HEK293 (cell line): ENCODE data around the gene TXNRD2.

ENCODE experiments used
- CTCF ChIA-PET: fragments of 350-600 bp; formaldehyde crosslinking; extraction: SDS; loops from one replicate; lab custom pipeline; 2021; ENCODE audit warnings: antibody characterized with exemption; lab: Yijun Ruan, JAX
- POLR2A ChIA-PET: fragments of 300-600 bp; formaldehyde crosslinking; extraction: SDS; loops from one replicate; lab custom pipeline; 2020; ENCODE audit warnings: antibody characterized with exemption, inconsistent platforms; lab: Yijun Ruan, JAX
- H3K27ac ChIP-seq: fragments of 200-500 bp; sonication (Bioruptor generic); 2 replicates; pipeline ENCODE4 v1.5.1; 2014; ENCODE audit warnings: low read depth, low read length, control low read depth, inconsistent platforms; ENCODE audit errors: extremely low read depth
- H3K36me3 ChIP-seq, 2 experiments: fragments of 200-500 bp in 1 of 2; sonication (Bioruptor generic) in 1 of 2; 1 replicate in 1 of 2; 2 replicates in 1 of 2; pipeline ENCODE4 v1.5.1; 2014 to 2017; ENCODE audit warnings: inconsistent platforms in 2 of 2, low read length in 2 of 2; ENCODE audit not compliant: control insufficient read depth in 2 of 2, insufficient read depth in 1 of 2
- H3K4me1 ChIP-seq: fragments of 200-500 bp; sonication (Bioruptor generic); 2 replicates; pipeline ENCODE4 v1.5.1; 2014; ENCODE audit warnings: mild to moderate bottlenecking, low read length, inconsistent platforms; ENCODE audit not compliant: control insufficient read depth, insufficient read depth
- H3K4me3 ChIP-seq: 2 replicates; pipeline ENCODE4 v1.5.1; 2011; ENCODE audit warnings: low read depth, mild to moderate bottlenecking, control low read depth, low read length, moderate library complexity
- H3K9me3 ChIP-seq: fragments of 200-500 bp; sonication (Bioruptor generic); 2 replicates; pipeline ENCODE4 v1.5.1; 2014; ENCODE audit warnings: low read depth, low read length, inconsistent platforms; ENCODE audit not compliant: control insufficient read depth, insufficient read depth
- GLIS1 ChIP-seq: fragments of 450-650 bp; formaldehyde crosslinking; IDR thresholded peaks from 2 replicates; pipeline ENCODE4 v1.5.1; 2016; ENCODE audit warnings: missing biosample characterization, missing genetic modification characterization
- KLF8 ChIP-seq: fragments of 450-650 bp; formaldehyde crosslinking; IDR thresholded peaks from 2 replicates; pipeline ENCODE4 v1.5.1; 2016; ENCODE audit warnings: missing biosample characterization, missing genetic modification characterization
- REST ChIP-seq: fragments of 450-650 bp; formaldehyde crosslinking; IDR thresholded peaks from 2 replicates; pipeline ENCODE4 v1.5.1; 2016; ENCODE audit warnings: missing biosample characterization, missing genetic modification characterization
- SCRT2 ChIP-seq: fragments of 450-650 bp; formaldehyde crosslinking; IDR thresholded peaks from 2 replicates; pipeline ENCODE4 v1.5.1; 2016; ENCODE audit warnings: missing biosample characterization, missing genetic modification characterization
- ZNF239 ChIP-seq: fragments of 450-650 bp; formaldehyde crosslinking; IDR thresholded peaks from 2 replicates; pipeline ENCODE4 v1.5.1; 2016; ENCODE audit warnings: missing biosample characterization, missing genetic modification characterization
- ZNF621 ChIP-seq: fragments of 450-650 bp; formaldehyde crosslinking; IDR thresholded peaks from 2 replicates; pipeline ENCODE4 v1.5.1; 2017; ENCODE audit warnings: missing biosample characterization, missing genetic modification characterization
- ZNF777 ChIP-seq: fragments of 450-650 bp; formaldehyde crosslinking; IDR thresholded peaks from 2 replicates; pipeline ENCODE4 v1.5.1; 2017; ENCODE audit warnings: missing biosample characterization, missing genetic modification characterization, borderline replicate concordance
- ZNF843 ChIP-seq: fragments of 450-650 bp; formaldehyde crosslinking; IDR thresholded peaks from 2 replicates; pipeline ENCODE4 v1.5.1; 2016; ENCODE audit warnings: missing biosample characterization, missing genetic modification characterization
- ZSCAN23 ChIP-seq: fragments of 450-650 bp; formaldehyde crosslinking; IDR thresholded peaks from 2 replicates; pipeline ENCODE4 v1.5.1; 2016; ENCODE audit warnings: missing biosample characterization, missing genetic modification characterization
- TF ChIP-seq, protein P1 (sequence below): fragments of 450-650 bp; formaldehyde crosslinking; IDR thresholded peaks from 2 replicates; pipeline ENCODE4 v1.5.1; 2017; ENCODE audit warnings: missing biosample characterization, missing genetic modification characterization

TXNRD2 gene

GRCh38 chr22:19972652-19973550 is 31.3 kb upstream of the TXNRD2 start:
- POLR2A ChIA-PET = interaction anchor here (0.5 to 5.8 kb wide), 2 partner anchors 40 to 109 kb away, joined by 3 to 26 read pairs; no protein-coding TSS in a partner anchor
- no peak overlapping the region for H3K4me3 ChIP-seq
- H3K27ac ChIP-seq = no peak overlapping the region
- H3K36me3 ChIP-seq = peaks cover 0 to 71% of the 10 kb centered on the region in 2 experiments; a peak in 1 of 3 replicates
- TF ChIP-seq KLF8 (tag by site-specific recombination) = peak; percentile 40; the same call in 1 of the 2 replicates
- TF ChIP-seq ZNF777 (tag by site-specific recombination) = no peak
- CTCF ChIA-PET = interaction anchor here (0.6 to 12.8 kb wide), 9 partner anchors 11 to 194 kb away, joined by 3 to 150 read pairs (median 4); no protein-coding TSS in a partner anchor
- H3K4me1 ChIP-seq = no peaks in the 10 kb centered on the region
- no peaks in the 10 kb centered on the region for H3K9me3 ChIP-seq

GRCh38 chr22:19972251-19972650 is 30.6 kb upstream of the TXNRD2 start:
- H3K27ac ChIP-seq = no peak overlapping the region
- TF ChIP-seq, protein P1, sequence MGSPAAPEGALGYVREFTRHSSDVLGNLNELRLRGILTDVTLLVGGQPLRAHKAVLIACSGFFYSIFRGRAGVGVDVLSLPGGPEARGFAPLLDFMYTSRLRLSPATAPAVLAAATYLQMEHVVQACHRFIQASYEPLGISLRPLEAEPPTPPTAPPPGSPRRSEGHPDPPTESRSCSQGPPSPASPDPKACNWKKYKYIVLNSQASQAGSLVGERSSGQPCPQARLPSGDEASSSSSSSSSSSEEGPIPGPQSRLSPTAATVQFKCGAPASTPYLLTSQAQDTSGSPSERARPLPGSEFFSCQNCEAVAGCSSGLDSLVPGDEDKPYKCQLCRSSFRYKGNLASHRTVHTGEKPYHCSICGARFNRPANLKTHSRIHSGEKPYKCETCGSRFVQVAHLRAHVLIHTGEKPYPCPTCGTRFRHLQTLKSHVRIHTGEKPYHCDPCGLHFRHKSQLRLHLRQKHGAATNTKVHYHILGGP (tag by site-specific recombination) = no peak
- no peak for TF ChIP-seq ZNF239 (tag by site-specific recombination)
- TF ChIP-seq ZNF843 (tag by site-specific recombination) = no peak
- no peak for TF ChIP-seq SCRT2 (tag by site-specific recombination)
- TF ChIP-seq ZSCAN23 (tag by site-specific recombination) = no peak
- TF ChIP-seq REST (tag by site-specific recombination) = no peak
- POLR2A ChIA-PET = interaction anchor here (0.5 to 5.8 kb wide), 3 partner anchors 12 to 109 kb away, joined by 3 to 26 read pairs (median 5); no protein-coding TSS in a partner anchor
- no peak overlapping the region for H3K4me3 ChIP-seq
- H3K36me3 ChIP-seq = peaks cover 0 to 72% of the 10 kb centered on the region in 2 experiments; a peak in 1 of 3 replicates
- H3K4me1 ChIP-seq = no peaks in the 10 kb centered on the region
- H3K9me3 ChIP-seq = no peaks in the 10 kb centered on the region
- CTCF ChIA-PET = interaction anchor here (0.8 to 12.8 kb wide), 7 partner anchors 12 to 195 kb away, joined by 3 to 150 read pairs (median 6); no protein-coding TSS in a partner anchor

DNA sequence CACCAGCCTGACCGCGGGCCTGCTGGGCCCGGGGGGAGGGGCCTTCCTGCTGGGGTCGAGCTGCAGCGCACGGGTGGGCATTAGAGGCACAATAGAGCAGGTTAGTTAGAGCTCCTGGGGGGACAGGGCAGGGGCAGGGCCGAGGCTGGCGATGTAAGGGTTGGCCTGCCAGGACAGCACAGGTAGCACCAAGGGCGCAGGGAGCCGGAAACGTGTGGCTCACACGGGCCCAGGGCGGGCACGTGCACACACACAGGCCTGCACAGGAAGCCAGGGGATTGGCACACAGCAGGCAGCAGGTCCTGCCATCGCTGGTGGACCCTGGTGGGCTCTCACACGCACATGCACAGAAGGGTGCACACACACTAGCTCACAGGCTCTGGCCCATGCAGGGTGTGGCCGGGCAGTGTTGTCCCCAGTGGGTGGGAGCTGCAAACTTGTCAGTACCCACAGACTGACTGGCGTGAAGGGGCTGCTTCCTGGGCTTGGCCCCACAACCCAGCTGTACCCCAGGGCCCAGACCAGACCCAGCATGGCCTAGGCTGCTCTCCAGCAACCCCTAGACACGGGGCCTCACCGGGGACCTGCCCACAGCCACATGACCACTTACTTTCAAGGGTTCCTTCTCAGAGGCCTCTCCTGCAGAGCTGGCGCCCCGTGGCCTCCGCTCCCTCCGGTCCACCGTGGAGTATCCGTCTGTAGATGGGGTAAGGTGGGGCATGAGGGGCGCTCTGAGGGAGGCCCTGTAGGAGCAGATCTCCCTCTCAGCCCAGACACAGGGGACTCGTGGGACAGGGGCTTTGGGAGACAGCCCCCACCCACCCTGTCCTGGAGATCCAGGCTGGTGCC is 29.9 kb upstream of the TXNRD2 start:
- peaks cover 0 to 75% of the 10 kb centered on the region in 2 experiments; a peak in 1 of 3 replicates for H3K36me3 ChIP-seq

More for the DNA sequence above, 29.9 kb upstream of the TXNRD2 start:
- CTCF ChIA-PET = interaction anchor here (0.6 to 12.8 kb wide), 9 partner anchors 12 to 139 kb away, joined by 3 to 150 read pairs (median 5); partner anchors contain the start of gene TANGO2
- peak; percentile 54; the same call in 1 of the 2 replicates for TF ChIP-seq GLIS1 (tag by site-specific recombination)
- TF ChIP-seq ZNF621 (tag by site-specific recombination) = no peak
- TF ChIP-seq, all 188 proteins: peak for 1
- H3K4me1 ChIP-seq = no peaks in the 10 kb centered on the region
- no peak overlapping the region for H3K4me3 ChIP-seq
- POLR2A ChIA-PET = interaction anchor here (1.0 to 5.8 kb wide), 2 partner anchors 13 to 41 kb away, joined by 5 to 26 read pairs; no protein-coding TSS in a partner anchor
- H3K27ac ChIP-seq = no peak overlapping the region
- H3K9me3 ChIP-seq = no peaks in the 10 kb centered on the region
